Right atrium auricular region (tissue), 2 donors: ENCODE data around the gene AGRP. TPM values are rescaled to one million over a fixed set of nuclear protein-coding genes. Genes with fewer than 3 reads are reported as not detected.

Experiments used
- DNase-seq: peaks from one replicate; pipeline ENCODE4 v3.0.0-alpha.2; 2019; ENCODE audit warnings: low spot score
- H3K27ac ChIP-seq, 2 donors: fragments of 200-600 bp; sonication (generic); 1 replicate in 1 of 2; 2 replicates in 1 of 2; pipeline ENCODE4 v1.5.1; 2016 to 2019
- H3K27me3 ChIP-seq, 2 donors: fragments of 200-600 bp; sonication (generic); one replicate each; pipeline versions ENCODE4 v1.5.1 to v1.6.0; 2017 to 2019
- H3K36me3 ChIP-seq: fragments of 200-600 bp; sonication (generic); one replicate; pipeline ENCODE4 v1.5.1; 2016
- H3K4me1 ChIP-seq, 2 donors: fragments of 200-600 bp; sonication (generic); one replicate each; pipeline versions ENCODE4 v1.5.1 to v1.6.0; 2017 to 2019
- H3K4me3 ChIP-seq, 2 donors: fragments of 200-600 bp; sonication (generic); 1 replicate in 1 of 2; 2 replicates in 1 of 2; pipeline ENCODE4 v1.5.1; 2017 to 2019; ENCODE audit warnings: mild to moderate bottlenecking in 1 of 2, moderate library complexity in 1 of 2
- H3K9me3 ChIP-seq, 2 donors: fragments of 200-600 bp; sonication (generic); one replicate each; pipeline ENCODE4 v1.5.1; 2019
- total RNA-seq, 2 donors: library from RNA; depleted of rRNA; stranded (reverse); fragments of >200 nt; gene quantifications; one replicate each; pipeline ENCODE4 v1.1.0, GENCODE V29; 2016
- TF ChIP-seq, protein P1 (sequence below), 2 donors: fragments of 200-600 bp; sonication (generic); IDR thresholded peaks; one replicate each; pipeline ENCODE4 v1.5.1; 2019; ENCODE audit warnings: antibody characterized with exemption in 2 of 2

AGRP gene
- total RNA-seq, 2 donors from 2014 or later, result not detected

DNA sequence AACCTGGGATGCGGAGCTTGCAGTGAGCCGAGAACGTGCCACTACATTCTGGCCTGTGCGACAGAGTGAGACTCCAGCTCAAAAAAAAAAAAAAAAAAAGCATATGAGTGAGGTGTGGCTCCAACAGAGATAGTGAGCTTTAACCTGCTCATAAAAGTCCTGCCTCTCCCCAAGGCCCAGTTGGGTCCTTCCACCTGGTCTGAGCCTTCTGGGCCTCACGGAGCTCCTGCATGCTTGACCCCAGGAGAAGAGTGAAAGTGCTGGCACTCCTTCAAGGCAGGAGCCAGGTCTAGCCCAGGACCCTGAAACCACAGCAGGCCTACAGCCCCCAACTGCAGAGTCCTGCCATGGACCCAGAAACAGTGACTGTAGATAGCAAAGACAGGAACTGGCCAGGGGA is 34.8 kb downstream of the AGRP start:
- H3K27me3 ChIP-seq, result no peaks in the 10 kb centered on the region
- H3K9me3 ChIP-seq, result no peaks in the 10 kb centered on the region
- peak overlapping the region; percentile 28 to 64 for H3K27ac ChIP-seq
- H3K36me3 ChIP-seq, result peaks cover 21% of the 10 kb centered on the region
- TF ChIP-seq, protein P1, sequence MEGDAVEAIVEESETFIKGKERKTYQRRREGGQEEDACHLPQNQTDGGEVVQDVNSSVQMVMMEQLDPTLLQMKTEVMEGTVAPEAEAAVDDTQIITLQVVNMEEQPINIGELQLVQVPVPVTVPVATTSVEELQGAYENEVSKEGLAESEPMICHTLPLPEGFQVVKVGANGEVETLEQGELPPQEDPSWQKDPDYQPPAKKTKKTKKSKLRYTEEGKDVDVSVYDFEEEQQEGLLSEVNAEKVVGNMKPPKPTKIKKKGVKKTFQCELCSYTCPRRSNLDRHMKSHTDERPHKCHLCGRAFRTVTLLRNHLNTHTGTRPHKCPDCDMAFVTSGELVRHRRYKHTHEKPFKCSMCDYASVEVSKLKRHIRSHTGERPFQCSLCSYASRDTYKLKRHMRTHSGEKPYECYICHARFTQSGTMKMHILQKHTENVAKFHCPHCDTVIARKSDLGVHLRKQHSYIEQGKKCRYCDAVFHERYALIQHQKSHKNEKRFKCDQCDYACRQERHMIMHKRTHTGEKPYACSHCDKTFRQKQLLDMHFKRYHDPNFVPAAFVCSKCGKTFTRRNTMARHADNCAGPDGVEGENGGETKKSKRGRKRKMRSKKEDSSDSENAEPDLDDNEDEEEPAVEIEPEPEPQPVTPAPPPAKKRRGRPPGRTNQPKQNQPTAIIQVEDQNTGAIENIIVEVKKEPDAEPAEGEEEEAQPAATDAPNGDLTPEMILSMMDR (IDR thresholded peaks at IDR 0.05), result no peak
- H3K4me3 ChIP-seq, result no peak overlapping the region
- peaks cover 0 to 87% of the 10 kb centered on the region in 2 donors for H3K4me1 ChIP-seq
- DNase-seq, result no peak

DNA sequence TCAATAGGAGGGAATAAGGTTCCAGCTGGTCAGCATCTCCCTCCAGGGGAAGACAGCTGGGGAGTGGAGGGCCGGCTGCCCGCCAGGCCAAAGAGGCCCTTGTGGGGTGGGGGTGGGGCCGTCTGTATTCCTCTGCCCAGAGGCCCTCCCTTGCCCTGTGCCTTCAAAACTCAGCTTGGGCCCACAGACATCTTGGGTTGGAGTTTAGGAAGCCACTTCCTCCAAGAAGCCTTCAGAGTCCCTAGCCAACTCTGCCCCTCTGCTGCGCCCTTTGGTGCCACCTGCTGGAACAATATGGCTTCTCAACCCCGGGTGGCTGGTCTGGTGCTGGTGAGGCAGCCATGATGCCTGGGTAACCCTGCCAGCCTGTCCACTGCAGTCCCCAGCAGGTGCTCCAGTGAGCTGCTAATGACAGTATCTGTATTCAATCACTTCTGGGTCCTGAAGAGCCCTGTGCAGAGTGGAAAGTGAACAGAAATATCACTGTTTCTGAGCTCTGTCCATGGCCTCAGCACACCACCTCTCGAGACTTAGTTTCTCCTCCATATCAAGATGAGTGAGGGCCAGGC is 35.8 kb downstream of the AGRP start:
- no peaks in the 10 kb centered on the region for H3K27me3 ChIP-seq
- H3K9me3 ChIP-seq, result no peaks in the 10 kb centered on the region
- H3K4me3 ChIP-seq, result no peak overlapping the region
- TF ChIP-seq, protein P1 (IDR thresholded peaks at IDR 0.05), result peak in 1 of 2 donors; percentile 52
- H3K27ac ChIP-seq, result no peak overlapping the region
- peaks cover 0 to 97% of the 10 kb centered on the region in 2 donors for H3K4me1 ChIP-seq
- H3K36me3 ChIP-seq, result peaks cover 12% of the 10 kb centered on the region
- no peak for DNase-seq

DNA sequence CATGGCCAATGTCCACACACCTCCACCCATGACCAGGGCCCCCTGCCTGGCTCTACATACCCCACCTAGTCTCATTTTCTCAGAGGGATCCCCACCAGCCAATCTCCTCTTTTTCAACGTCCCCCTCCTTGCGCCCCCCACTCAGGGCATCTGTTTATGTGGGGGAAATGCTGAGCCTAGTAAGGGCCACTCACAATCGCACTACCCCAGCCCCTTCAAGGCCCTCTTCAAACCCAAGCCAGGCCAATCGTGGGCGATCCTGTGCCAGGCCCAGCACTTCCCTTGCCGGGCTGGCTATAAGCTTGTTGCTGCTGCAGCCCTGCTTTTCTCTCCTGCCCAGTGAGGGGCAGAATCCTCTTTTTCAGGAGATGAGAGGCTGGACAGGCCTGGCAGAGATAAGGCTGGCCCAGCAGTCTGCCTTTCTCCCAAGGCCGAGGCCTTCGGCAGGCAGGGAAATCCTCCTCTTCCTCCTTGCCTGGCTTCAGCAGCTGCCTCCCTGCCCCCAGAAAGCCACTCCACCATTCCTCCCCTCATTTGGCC is 36.3 kb downstream of the AGRP start:
- no peaks in the 10 kb centered on the region for H3K27me3 ChIP-seq
- H3K36me3 ChIP-seq, result peaks cover 7% of the 10 kb centered on the region
- TF ChIP-seq, protein P1 (IDR thresholded peaks at IDR 0.05), result no peak
- DNase-seq, result no peak
- H3K9me3 ChIP-seq, result no peaks in the 10 kb centered on the region
- peaks cover 0 to 98% of the 10 kb centered on the region in 2 donors for H3K4me1 ChIP-seq
- H3K27ac ChIP-seq, result no peak overlapping the region
- H3K4me3 ChIP-seq, result no peak overlapping the region

DNA sequence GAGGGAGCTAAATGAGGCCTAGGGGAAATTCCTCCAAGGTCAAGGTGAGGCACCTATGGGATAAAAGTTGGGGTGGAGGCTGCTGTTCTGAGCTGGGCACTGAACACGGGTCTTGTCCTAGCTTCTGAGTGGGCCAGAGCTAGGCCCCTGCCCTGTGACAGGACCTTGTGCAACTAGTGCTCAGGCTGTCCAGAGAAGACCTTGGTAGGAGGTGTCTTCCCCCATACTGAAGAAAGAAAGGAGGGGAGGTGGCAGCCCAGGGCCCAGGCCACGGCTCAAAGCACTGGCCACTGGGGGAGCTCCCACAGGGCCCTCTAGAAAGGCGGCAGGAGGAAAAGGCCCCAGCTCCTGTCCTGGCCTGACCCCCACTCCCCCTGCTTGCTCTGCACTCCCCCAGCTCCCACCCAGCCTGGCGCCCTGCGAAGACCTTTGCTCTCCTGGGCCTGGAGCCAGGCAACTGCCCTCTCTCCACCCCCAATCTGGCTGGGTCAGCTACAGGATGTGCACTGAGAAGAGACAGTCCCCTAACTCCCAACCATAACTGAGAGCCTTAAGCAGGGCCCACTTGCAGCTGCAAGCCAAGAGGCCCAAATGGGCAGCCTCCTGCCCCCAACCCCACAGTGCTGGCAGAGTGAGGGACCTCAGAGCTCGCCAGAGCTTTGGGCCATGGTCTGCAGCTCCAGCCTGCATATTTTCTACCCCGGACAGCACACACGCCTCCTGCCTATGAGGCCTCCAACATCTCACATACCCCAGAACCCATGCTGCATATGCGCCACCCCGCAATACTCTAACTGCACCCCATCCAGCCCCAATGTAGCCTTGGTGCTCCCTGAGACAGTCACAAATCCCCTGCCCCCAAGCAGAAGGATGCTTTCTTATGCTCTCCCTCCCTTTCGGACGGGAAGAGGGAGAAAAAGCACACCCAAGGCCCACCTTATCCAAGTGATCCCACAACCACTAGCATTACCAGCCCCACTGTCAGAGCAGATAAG is 37.1 kb downstream of the AGRP start:
- TF ChIP-seq, protein P1 (IDR thresholded peaks at IDR 0.05), result no peak
- Histone ChIP-seq H3K9me3 (no peaks in the 10 kb centered on the region), H3K36me3 (peaks cover 4% of the 10 kb centered on the region), H3K4me1 (peaks cover 0 to 98% of the 10 kb centered on the region in 2 donors), H3K4me3 (no peak overlapping the region), H3K27ac (peak overlapping the region; percentile 19 to 53), H3K27me3 (no peaks in the 10 kb centered on the region)
- DNase-seq, result no peak

DNA sequence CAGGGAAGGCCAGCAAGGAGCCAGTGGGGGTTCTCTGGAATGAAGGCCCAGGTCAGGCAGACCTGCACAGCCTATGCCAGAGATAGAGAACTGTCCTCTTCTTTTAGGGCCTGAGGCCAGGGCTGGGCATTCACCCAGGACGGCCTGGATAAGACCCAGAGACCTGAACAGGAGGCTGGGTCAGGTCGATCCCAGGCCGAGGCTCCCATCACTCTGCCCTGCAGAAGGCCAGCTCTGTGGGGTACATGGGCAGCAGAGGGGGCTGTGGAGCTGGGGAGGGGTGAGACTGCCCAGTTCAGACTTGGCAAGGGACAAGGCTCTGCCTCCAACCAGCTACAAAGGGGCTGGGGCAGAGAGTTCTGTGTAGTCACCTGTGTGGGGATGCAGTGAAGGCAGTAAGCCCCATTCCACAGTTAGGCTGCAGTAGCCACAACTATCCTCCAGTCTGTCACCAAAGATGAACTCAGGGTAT is 37.9 kb downstream of the AGRP start:
- peak overlapping the region in 1 of 2 donors; percentile 53 for H3K27ac ChIP-seq

More for the DNA sequence above, 37.9 kb downstream of the AGRP start:
- Histone ChIP-seq H3K9me3 (no peaks in the 10 kb centered on the region), H3K4me3 (no peak overlapping the region), H3K36me3 (no peaks in the 10 kb centered on the region), H3K27me3 (no peaks in the 10 kb centered on the region), H3K4me1 (peaks cover 0 to 95% of the 10 kb centered on the region in 2 donors)
- no peak for DNase-seq
- TF ChIP-seq, protein P1 (IDR thresholded peaks at IDR 0.05), result no peak
